Mucosa of descending colon (tissue), 3 donors: Measurements from ENCODE around the gene SPAG6. TPM values are rescaled to one million over a fixed set of nuclear protein-coding genes. Genes with fewer than 3 reads are reported as not detected.

Experiments used
- ATAC-seq: fragments of 200-7000 bp; cut with Tn5 transposase; one replicate; pipeline ENCODE4 v1.9.1; 2020; ENCODE audit warnings: mild to moderate bottlenecking, moderate library complexity
- DNase-seq, 3 donors: peaks; one replicate each; pipeline ENCODE4 v3.0.0-alpha.2; 2020
- H3K36me3 ChIP-seq: fragments of 200-600 bp; one replicate; pipeline ENCODE4 v1.8.0; 2021; ENCODE audit warnings: low read depth, mild to moderate bottlenecking
- H3K4me1 ChIP-seq: fragments of 200-600 bp; one replicate; pipeline ENCODE4 v1.8.0; 2021; ENCODE audit warnings: low read depth, mild to moderate bottlenecking
- H3K4me3 ChIP-seq: fragments of 200-600 bp; one replicate; pipeline ENCODE4 v1.8.0; 2021; ENCODE audit warnings: mild to moderate bottlenecking
- H3K9me3 ChIP-seq: fragments of 200-600 bp; one replicate; pipeline ENCODE4 v1.8.0; 2021; ENCODE audit warnings: mild to moderate bottlenecking
- CTCF ChIP-seq: fragments of 200-600 bp; IDR thresholded peaks from one replicate; pipeline ENCODE4 v1.8.0; 2022; ENCODE audit warnings: antibody characterized with exemption, mild to moderate bottlenecking
- intact Hi-C, 2 donors: fragments of 100-400 bp; cut with DNase I in 1 of 2; cut with micrococcal nuclease in 1 of 2; formaldehyde crosslinking; loops; one replicate each; pipeline versions ENCODE4 v1.11.0 to v1.11.1; 2022; cut with DNase I, micrococcal nuclease
- total RNA-seq, 3 donors: library from RNA; stranded (reverse); fragmentation: NEBNext Ultra II Directional in 2 of 3; extraction: Animal tissue kit (Norgen Biotek cat#: 25700) in 2 of 3; gene quantifications; one replicate each; pipeline versions ENCODE4 v1.2.1 to v1.2.4, GENCODE V29; 2021 to 2023
- donor health status: DM: no; HTN: no; CAD: no; lungs with moderate emphysema.
- donor health status: DM: no; HTN: no; CAD: no.
- donor health status: DM: no; HTN: yes; CAD: no.

SPAG6 gene
- total RNA-seq, 3 donors from 2014 or later, result not detected

GRCh38 chr10:22436526-22436892 lies 91.2 kb downstream of the SPAG6 start:
- H3K4me3 ChIP-seq, result peak overlapping the region; percentile 50
- intact Hi-C loops, result no loop called here
- TF ChIP-seq CTCF, result no peak
- peak in 1 of 3 donors; percentile 81 for DNase-seq
- H3K4me1 ChIP-seq, result peaks cover 14% of the 10 kb centered on the region
- ATAC-seq, result peak; percentile 57
- H3K36me3 ChIP-seq, result no peaks in the 10 kb centered on the region
- no peaks in the 10 kb centered on the region for H3K9me3 ChIP-seq

- intact Hi-C loops, result no loop called here
- DNase-seq, result peak; percentile 93 to 95 (median 94)
- peak; percentile 96 for ATAC-seq
- no peak for TF ChIP-seq CTCF
- H3K4me3 ChIP-seq, result peak overlapping the region; percentile 50
- no peaks in the 10 kb centered on the region for H3K36me3 ChIP-seq
- peaks cover 14% of the 10 kb centered on the region for H3K4me1 ChIP-seq
- H3K9me3 ChIP-seq, result no peaks in the 10 kb centered on the region
These were observed 91.8 kb downstream of the SPAG6 start for GRCh38 chr10:22436893-22437619.

DNA sequence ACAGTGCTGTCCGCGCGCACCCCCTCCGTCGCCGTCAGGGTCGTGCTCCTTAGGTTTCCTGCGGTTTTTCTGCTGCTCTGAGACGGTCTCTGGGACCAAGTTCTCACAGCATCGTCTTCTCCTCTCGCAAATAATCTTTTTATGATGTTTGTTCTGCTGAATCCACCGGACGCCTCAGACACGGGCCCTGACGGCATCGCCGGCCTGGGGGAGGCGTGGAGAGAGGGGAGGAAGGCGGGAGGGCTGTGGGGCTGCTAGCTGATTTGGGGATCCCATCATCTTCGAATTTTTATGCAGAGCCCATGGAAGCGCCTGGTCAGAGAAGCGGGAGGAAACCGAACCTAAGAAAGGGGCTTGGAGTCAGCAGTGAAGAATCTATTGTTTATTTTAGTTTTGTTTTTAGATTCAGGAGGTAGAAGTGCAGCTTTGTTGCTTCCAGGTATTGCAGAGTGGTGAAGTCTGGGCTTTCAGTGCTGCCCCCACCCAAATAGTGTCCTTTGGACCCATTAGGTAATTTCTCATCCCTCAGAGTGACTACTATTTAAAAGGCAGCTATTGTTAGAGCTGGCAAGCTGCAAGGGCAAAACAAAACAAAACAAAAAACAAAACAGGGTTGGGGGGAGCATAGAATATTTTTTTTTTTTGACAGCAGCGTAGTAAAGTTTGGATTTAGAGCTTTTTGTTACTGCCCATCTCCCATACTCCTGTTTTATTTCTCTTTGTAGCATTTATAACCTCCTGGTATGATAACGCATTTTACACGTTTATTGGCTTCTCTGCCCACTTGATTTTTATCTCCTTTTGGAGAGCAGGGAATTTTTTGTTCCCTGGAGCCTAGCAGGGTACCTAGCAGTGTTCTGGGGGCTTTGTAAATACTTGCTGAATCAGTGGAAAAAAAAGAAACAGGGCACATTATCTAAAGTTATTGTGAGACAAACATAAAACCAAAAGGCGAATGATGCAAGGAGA lies 92.6 kb downstream of the SPAG6 start:
- H3K4me3 ChIP-seq, result peak overlapping the region; percentile 50
- ATAC-seq (peak; percentile 36), DNase-seq (no peak)
- intact Hi-C loops, result no loop called here
- H3K9me3 ChIP-seq, result no peaks in the 10 kb centered on the region
- peaks cover 14% of the 10 kb centered on the region for H3K4me1 ChIP-seq
- no peaks in the 10 kb centered on the region for H3K36me3 ChIP-seq
- no peak for TF ChIP-seq CTCF

GRCh38 chr10:22438711-22439110 lies 93.4 kb downstream of the SPAG6 start:
- H3K9me3 ChIP-seq, result no peaks in the 10 kb centered on the region
- H3K4me3 ChIP-seq, result no peak overlapping the region
- intact Hi-C loops, result no loop called here
- peaks cover 14% of the 10 kb centered on the region for H3K4me1 ChIP-seq
- no peak for ATAC-seq
- no peak for TF ChIP-seq CTCF
- DNase-seq, result no peak
- H3K36me3 ChIP-seq, result no peaks in the 10 kb centered on the region

- ATAC-seq (no peak), DNase-seq (no peak)
- TF ChIP-seq CTCF, result no peak
- no peak overlapping the region for H3K4me3 ChIP-seq
- intact Hi-C loops, result no loop called here
- H3K9me3 ChIP-seq, result no peaks in the 10 kb centered on the region
- H3K36me3 ChIP-seq, result no peaks in the 10 kb centered on the region
- peaks cover 14% of the 10 kb centered on the region for H3K4me1 ChIP-seq
These were observed 96.8 kb downstream of the SPAG6 start for GRCh38 chr10:22442063-22442462.
